Activated T-helper 17 cell treated with anti-CD3 and anti-CD28 coated beads, Interleukin-2, amount 50 U/mL, for 72 hours (primary cell): ENCODE results near the gene BATF2. TPM values are rescaled to one million over a fixed set of nuclear protein-coding genes. Genes with fewer than 3 reads are reported as not detected.

Experiments used
- ATAC-seq: fragments of 150-1000 bp; cut with Tn5 transposase; replicated peaks from 2 replicates; pipeline ENCODE4 v1.10.0; 2021; ENCODE audit warnings: mild to moderate bottlenecking, moderate library complexity
- H3K27ac Mint-ChIP-seq: one replicate; pipeline ENCODE4 v1.8.0; 2022; ENCODE audit warnings: mixed read lengths
- H3K27me3 Mint-ChIP-seq: one replicate; pipeline ENCODE4 v1.8.0; 2022; ENCODE audit warnings: mixed read lengths
- H3K36me3 Mint-ChIP-seq: one replicate; pipeline ENCODE4 v1.8.0; 2022; ENCODE audit warnings: low read depth, mild to moderate bottlenecking, mixed read lengths
- H3K4me1 Mint-ChIP-seq: one replicate; pipeline ENCODE4 v1.8.0; 2022; ENCODE audit warnings: mixed read lengths
- H3K4me3 Mint-ChIP-seq: one replicate; pipeline ENCODE4 v1.8.0; 2022; ENCODE audit warnings: mild to moderate bottlenecking, mixed read lengths
- H3K9me3 Mint-ChIP-seq: one replicate; pipeline ENCODE4 v1.8.0; 2022; ENCODE audit warnings: mixed read lengths
- total RNA-seq, 2 donors: library from RNA; stranded (reverse); gene quantifications; one replicate each; pipeline ENCODE4 v1.2.3, GENCODE V29; 2022

The BATF2 gene
- total RNA-seq, 2 donors from 2014 or later = 0.28 to 0.37 TPM

- Mint-ChIP-seq H3K27me3 (no peaks in the 10 kb centered on the region), H3K9me3 (no peaks in the 10 kb centered on the region), H3K4me1 (peaks cover 33% of the 10 kb centered on the region), H3K36me3 (peaks cover 6% of the 10 kb centered on the region), H3K27ac (peak overlapping the region; percentile 75), H3K4me3 (peak overlapping the region; percentile 43)
- ATAC-seq = peak; percentile 52
Measured at GRCh38 chr11:64967375-64967774, 29.4 kb downstream of the BATF2 start.

- peaks cover 7% of the 10 kb centered on the region for H3K27me3 Mint-ChIP-seq
- peaks cover 18% of the 10 kb centered on the region for H3K4me1 Mint-ChIP-seq
- H3K36me3 Mint-ChIP-seq = no peaks in the 10 kb centered on the region
- H3K4me3 Mint-ChIP-seq = no peak overlapping the region
- H3K27ac Mint-ChIP-seq = no peak overlapping the region
- ATAC-seq = no peak
- H3K9me3 Mint-ChIP-seq = no peaks in the 10 kb centered on the region
Measured at GRCh38 chr11:64963072-64963631, 33.6 kb downstream of the BATF2 start.

- no peaks in the 10 kb centered on the region for H3K9me3 Mint-ChIP-seq
- peaks cover 5% of the 10 kb centered on the region for H3K4me1 Mint-ChIP-seq
- peaks cover 7% of the 10 kb centered on the region for H3K27me3 Mint-ChIP-seq
- no peaks in the 10 kb centered on the region for H3K36me3 Mint-ChIP-seq
- no peak overlapping the region for H3K4me3 Mint-ChIP-seq
- H3K27ac Mint-ChIP-seq = no peak overlapping the region
- no peak for ATAC-seq
Measured at GRCh38 chr11:64960719-64961118, 36.1 kb downstream of the BATF2 start.

GRCh38 chr11:64959498-64959897 is 37.3 kb downstream of the BATF2 start:
- no peaks in the 10 kb centered on the region for H3K9me3 Mint-ChIP-seq
- no peaks in the 10 kb centered on the region for H3K36me3 Mint-ChIP-seq
- H3K27me3 Mint-ChIP-seq = peaks cover 7% of the 10 kb centered on the region
- no peak overlapping the region for H3K4me3 Mint-ChIP-seq
- H3K27ac Mint-ChIP-seq = no peak overlapping the region
- no peak for ATAC-seq
- peaks cover 5% of the 10 kb centered on the region for H3K4me1 Mint-ChIP-seq

- Mint-ChIP-seq H3K27ac (no peak overlapping the region), H3K27me3 (peaks cover 7% of the 10 kb centered on the region), H3K36me3 (no peaks in the 10 kb centered on the region), H3K4me3 (no peak overlapping the region), H3K9me3 (no peaks in the 10 kb centered on the region), H3K4me1 (no peaks in the 10 kb centered on the region)
- ATAC-seq = no peak
Measured at GRCh38 chr11:64954201-64954600, 42.6 kb downstream of the BATF2 start.

- H3K4me1 Mint-ChIP-seq = no peaks in the 10 kb centered on the region
Measured at GRCh38 chr11:64951529-64951928, 45.2 kb downstream of the BATF2 start.

GRCh38 chr11:64947208-64947814 is 49.5 kb downstream of the BATF2 start:
- H3K9me3 Mint-ChIP-seq = no peaks in the 10 kb centered on the region
- no peaks in the 10 kb centered on the region for H3K36me3 Mint-ChIP-seq
- H3K4me3 Mint-ChIP-seq = no peak overlapping the region
- ATAC-seq = no peak
- no peaks in the 10 kb centered on the region for H3K4me1 Mint-ChIP-seq
- H3K27me3 Mint-ChIP-seq = peaks cover 4% of the 10 kb centered on the region
- H3K27ac Mint-ChIP-seq = no peak overlapping the region

More at GRCh38 chr11:64951529-64951928, 45.2 kb downstream of the BATF2 start:
- no peak overlapping the region for H3K27ac Mint-ChIP-seq
- H3K36me3 Mint-ChIP-seq = no peaks in the 10 kb centered on the region
- H3K27me3 Mint-ChIP-seq = peaks cover 7% of the 10 kb centered on the region
- H3K4me3 Mint-ChIP-seq = no peak overlapping the region
- no peak for ATAC-seq
- no peaks in the 10 kb centered on the region for H3K9me3 Mint-ChIP-seq

Other genes with a start within 250 kb of the BATF2 start
- 1 to 10 TPM; 4.0 to 4.7 TPM for gene PYGM, start 237.0 kb downstream of the BATF2 start, total RNA-seq
- 100 to 1,000 TPM; 316 to 397 TPM for gene SF1, start 218.4 kb downstream of the BATF2 start, total RNA-seq
- gene MAP4K2, start 193.8 kb downstream of the BATF2 start, total RNA-seq = 10 to 100 TPM; 65.9 to 82.5 TPM
- 10 to 100 TPM; 17.9 to 28.2 TPM for gene MEN1, start 186.4 kb downstream of the BATF2 start, total RNA-seq
- under 1 TPM; 0.37 to 0.71 TPM for gene CDC42BPG, start 152.3 kb downstream of the BATF2 start, total RNA-seq
- 100 to 1,000 TPM in 1 of 2 donors, 10 to 100 TPM in 1; 96.5 to 107 TPM for gene EHD1, start 118.3 kb downstream of the BATF2 start, total RNA-seq
- gene ATG2A, start 79.8 kb downstream of the BATF2 start, total RNA-seq = 10 to 100 TPM; 20.9 to 23.1 TPM
- gene PPP2R5B, start 72.3 kb downstream of the BATF2 start, total RNA-seq = 10 to 100 TPM; 14.6 to 43.0 TPM
- under 1 TPM in 1 of 2 donors, not detected in 1; 0.43 TPM for gene GPHA2, start 61.1 kb downstream of the BATF2 start, total RNA-seq
- 1 to 10 TPM in 1 of 2 donors, not detected in 1; 1.1 TPM for gene MAJIN, start 24.9 kb downstream of the BATF2 start, total RNA-seq
- gene ARL2, start 17.2 kb upstream of the BATF2 start, total RNA-seq = 10 to 100 TPM; 60.4 to 90.5 TPM
- 10 to 100 TPM; 13.5 to 14.4 TPM for gene SNX15, start 30.5 kb upstream of the BATF2 start, total RNA-seq
- 10 to 100 TPM; 12.3 to 20.1 TPM for gene SAC3D1, start 44.2 kb upstream of the BATF2 start, total RNA-seq
- 10 to 100 TPM; 11.2 to 12.6 TPM for gene NAALADL1, start 61.6 kb upstream of the BATF2 start, total RNA-seq
- gene CDCA5, start 87.1 kb upstream of the BATF2 start, total RNA-seq = 100 to 1,000 TPM in 1 of 2 donors, 10 to 100 TPM in 1; 99.5 to 127 TPM
- gene ZFPL1, start 87.3 kb upstream of the BATF2 start, total RNA-seq = 10 to 100 TPM; 25.2 to 36.3 TPM
- 10 to 100 TPM; 71.8 to 80.6 TPM for gene VPS51, start 99.2 kb upstream of the BATF2 start, total RNA-seq
- gene TM7SF2, start 114.9 kb upstream of the BATF2 start, total RNA-seq = 10 to 100 TPM; 19.7 to 20.1 TPM
- gene ZNHIT2, start 120.7 kb upstream of the BATF2 start, total RNA-seq = 10 to 100 TPM in 1 of 2 donors, 1 to 10 TPM in 1; 6.3 to 10.0 TPM
- 100 to 1,000 TPM; 929 to 948 TPM for gene FAU, start 125.2 kb upstream of the BATF2 start, total RNA-seq
- 10 to 100 TPM; 61.7 to 87.7 TPM for gene MRPL49, start 125.3 kb upstream of the BATF2 start, total RNA-seq
- 10 to 100 TPM; 28.9 to 30.8 TPM for gene SYVN1, start 137.5 kb upstream of the BATF2 start, total RNA-seq
- gene SPDYC, start 173.3 kb upstream of the BATF2 start, total RNA-seq = not detected
- 100 to 1,000 TPM; 143 to 150 TPM for gene CAPN1, start 185.0 kb upstream of the BATF2 start, total RNA-seq